IPS-18c (cell line): ENCODE results near the gene ARL15.
A peak's percentile ranks its signal among the peaks of the same experiment; 100 is the strongest.

Source experiments
- H3K4me3 ChIP-seq: 2 replicates; pipeline ENCODE4 v1.7.0; 2013; ENCODE audit warnings: low read depth, mild to moderate bottlenecking, low read length, moderate library complexity; ENCODE audit not compliant: insufficient read depth
- H3K9me3 ChIP-seq: one replicate; pipeline ENCODE4 v1.6.1; 2013; ENCODE audit warnings: mild to moderate bottlenecking, low read length, moderate library complexity; ENCODE audit not compliant: control insufficient read depth, insufficient read depth

ARL15 gene

DNA sequence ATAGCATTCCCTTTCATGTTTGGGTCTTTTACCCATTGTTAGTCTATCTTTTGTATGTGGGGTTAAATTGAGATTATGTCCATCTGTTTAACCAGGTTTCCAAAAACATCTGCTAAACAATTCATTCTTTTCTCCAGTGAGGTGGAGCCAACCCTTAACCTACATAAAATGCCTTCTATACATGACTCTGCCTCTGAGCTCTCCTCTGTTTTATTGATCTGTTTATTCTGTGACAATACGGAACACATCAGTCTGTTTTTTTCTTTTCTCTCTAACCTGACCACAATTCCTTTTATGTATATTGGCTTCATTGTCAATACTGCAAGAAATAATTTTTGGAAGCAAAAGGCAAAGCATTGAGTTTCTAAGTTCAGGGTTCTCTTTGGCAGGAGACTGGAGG lies 9.9 kb upstream of the ARL15 start:
- H3K9me3 ChIP-seq: no peaks in the 10 kb centered on the region
- H3K4me3 ChIP-seq: no peak overlapping the region

DNA sequence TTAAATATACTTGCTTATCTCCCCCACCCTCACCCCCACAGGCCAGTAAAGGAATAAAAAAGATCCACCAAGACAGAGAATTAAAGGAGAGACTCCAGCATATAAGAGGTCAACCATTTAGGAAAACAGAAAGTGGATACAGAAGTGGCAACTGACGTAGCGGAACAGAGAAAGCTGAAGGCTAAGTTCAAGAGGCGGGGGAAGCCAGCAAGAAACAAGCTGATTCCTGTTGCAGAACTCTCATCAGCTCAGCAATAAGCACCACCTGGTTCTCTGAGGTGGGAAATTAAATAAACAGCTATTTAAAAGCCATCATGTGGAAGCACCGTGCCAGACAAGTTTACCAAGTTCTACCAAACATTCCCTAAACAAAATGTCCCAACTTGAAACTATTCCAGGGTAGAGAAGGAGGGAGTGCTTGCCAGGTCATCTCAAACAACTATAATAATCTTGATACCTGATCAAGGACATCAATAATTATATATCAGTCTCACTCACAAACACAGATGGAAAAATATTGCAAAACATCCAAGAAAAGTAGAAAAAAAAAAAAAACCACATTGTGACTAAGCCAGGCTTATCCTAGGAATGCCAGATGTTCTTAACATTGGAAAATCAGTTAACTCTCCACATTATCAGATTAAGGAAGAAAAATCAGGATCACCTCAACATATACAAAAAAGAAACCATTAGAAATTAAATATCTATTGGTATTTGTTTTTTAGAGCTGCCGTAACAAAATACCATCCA lies 7.3 kb upstream of the ARL15 start:
- Histone ChIP-seq H3K9me3 (no peaks in the 10 kb centered on the region), H3K4me3 (no peak overlapping the region)

DNA sequence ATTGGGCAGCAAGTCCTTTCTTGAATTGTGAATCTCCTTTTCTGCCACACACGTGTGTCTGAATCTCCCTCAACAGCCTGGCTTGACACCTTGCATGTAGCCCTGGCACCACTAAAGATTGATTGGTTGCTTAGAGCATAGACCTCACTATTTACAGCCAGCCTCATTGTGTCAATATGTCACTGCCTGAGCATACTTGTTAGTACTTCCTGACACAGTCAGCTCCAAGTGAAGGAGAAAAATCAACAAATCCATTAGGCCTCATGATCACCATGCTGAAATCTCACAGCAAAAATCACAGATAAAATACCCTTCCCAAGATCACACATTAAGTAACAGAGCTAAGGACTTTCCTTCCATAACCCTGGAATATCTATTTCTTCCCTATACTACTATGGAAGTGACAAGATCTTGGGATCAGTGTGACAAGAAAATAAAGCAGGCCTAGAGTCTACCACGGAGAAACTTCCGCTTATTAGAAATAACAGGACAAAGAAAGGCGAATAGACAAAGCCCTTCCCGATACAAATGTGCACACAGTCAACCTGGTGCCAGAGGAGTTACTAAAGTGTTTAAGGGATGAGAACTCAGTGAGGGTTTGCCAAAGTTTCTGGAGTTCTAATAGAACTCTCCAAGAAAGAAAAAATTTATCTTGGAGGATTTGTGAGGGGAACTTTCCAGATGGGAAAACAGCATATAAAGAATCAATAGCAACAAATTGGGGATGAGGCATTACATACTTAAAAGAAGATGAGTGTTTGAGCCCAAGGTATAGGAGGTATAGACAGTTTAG lies 5.6 kb upstream of the ARL15 start:
- Histone ChIP-seq H3K9me3 (no peaks in the 10 kb centered on the region), H3K4me3 (no peak overlapping the region)

DNA sequence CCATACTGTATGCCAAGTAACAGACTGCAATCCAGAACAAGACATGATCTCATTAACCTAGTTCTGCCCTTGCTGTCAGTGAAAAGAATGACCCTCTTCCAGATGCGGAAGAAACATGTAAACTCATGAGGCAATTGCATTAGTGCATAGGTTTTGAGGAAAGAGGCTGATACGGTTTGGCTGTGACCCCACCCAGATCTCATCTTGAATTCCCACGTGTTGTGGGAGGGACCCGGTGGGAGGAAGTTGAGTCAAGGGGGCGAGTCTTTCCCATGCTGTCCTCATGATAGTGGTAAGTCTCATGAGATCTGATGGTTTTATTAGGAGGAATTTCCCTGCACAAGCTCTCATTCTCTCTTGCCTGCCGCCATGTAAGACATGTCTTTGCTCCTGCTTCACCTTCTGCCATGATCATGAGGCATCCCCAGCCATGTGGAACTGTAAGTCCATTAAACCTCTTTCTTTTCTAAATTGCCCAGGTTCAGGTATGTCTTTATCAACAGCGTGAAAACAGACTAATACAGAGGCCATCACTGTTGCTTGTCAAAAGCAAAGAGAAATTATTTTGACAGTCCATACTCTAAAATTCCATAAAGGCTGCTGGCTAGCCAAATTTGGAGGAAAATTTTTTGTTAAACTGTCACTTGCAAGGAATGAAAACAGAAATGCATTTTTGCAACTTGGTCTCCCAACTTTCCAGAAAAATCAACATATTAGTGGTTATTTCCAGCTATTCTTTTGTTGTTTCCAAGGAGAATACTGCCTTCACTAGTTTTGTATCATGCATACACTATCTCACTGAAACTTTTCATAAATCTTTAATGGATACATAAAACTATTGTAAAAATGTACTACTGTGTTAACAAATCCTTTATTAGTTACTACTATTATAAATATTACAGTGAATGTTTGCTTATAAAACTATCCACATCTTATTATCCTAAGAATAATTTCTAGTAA lies 3.2 kb upstream of the ARL15 start:
- no peaks in the 10 kb centered on the region for H3K9me3 ChIP-seq
- no peak overlapping the region for H3K4me3 ChIP-seq

DNA sequence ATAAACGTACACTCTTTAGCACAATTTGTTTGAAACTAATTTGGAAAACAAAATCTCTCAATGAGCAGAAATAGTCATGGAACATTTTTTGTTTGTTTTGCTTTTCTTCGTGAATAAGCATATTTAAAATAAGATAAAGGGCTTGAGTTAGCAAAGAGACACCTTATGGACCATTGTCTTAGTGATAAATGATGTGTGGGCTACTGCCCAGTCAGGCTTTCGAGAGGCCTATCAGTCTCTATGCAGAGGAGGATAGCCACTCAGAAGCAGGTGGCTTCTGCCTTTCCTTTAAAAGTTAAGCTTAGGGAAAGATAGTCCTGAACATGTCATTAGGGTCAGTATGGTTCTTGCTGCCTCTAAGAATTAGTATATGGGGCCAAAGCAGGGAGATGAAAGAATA lies 2.1 kb upstream of the ARL15 start:
- no peaks in the 10 kb centered on the region for H3K9me3 ChIP-seq
- peak overlapping the region; percentile 92; the same call in 1 of the 2 replicates for H3K4me3 ChIP-seq

DNA sequence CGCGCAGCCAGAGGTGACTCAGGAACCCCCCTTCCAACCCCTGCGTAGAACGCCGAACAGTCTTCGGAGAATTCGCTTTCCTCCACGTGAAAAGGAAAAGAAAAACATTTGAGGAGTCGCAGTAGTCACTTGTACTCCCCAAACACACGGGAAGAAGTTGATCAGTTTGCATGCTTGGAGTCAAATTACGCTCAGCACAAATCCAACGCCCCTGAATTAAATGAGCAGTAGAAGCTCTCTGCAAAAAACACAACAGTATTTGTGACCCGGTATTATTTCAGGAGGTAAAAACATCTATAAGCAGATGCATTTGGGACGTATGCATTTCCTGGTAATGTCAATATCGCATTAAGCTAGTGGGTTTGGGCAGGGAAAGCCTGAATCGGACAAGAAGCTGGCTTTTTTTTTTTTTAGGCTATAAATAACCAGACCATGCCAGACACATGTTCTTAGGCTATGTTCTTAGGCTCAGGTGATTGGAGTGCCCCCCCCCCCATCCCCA lies 854 bp upstream of the ARL15 start:
- H3K4me3 ChIP-seq: peak overlapping the region; percentile 92
- no peaks in the 10 kb centered on the region for H3K9me3 ChIP-seq

DNA sequence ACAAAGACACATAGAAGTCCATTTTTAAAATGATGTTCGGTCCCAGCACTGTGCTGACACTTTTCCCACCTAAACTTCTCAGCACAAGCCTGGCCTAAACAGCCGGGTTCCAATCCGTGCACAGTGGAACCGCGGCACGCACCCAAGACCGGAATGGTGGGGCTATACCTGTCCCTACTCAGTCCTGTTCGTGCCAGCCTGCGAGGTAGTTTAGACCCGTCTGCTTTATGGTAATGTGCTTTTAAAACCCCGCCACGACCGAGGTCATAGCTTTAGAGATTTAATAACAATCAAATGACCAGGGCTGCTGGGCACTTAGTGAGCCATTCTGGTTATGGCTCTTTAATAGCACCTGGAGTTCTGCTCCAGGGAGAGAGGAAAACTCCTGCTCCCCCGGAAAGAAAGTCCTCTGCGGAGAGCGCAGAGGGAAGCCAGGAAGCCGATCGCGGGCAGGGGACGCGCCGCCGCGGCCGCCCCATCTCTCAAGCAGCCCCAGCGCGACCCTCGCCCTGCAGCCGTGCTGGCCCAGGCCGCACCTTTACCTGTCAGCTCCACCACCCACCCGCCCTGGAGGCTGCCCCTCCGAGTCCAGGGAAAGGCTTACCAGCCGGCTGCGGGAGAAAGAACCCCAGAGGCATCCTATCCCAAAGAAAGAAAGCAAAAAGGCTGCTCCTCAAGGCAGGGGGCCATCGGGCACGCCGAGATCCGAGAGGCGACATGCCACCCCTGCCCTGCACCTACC lies 511 bp downstream of the ARL15 start:
- peak overlapping the region; percentile 92 for H3K4me3 ChIP-seq
- H3K9me3 ChIP-seq: no peaks in the 10 kb centered on the region

DNA sequence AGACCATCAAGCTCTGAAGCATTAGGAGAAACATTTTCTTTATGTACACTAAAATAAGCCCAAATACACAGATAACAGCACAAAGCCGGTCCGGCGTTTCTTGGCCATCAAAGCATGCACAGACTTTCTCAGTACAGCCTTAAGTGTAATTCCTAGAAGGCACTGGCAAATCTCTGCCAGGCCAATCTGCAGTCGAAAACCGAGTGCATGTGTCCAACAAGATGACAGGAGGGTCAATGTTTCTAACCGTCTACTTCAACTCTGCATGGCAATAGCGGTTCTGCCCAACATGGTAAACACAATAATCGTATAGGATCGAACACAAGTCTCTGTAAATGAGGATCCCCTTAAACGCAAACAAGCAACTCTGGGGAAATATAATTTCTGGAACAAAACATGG lies 1.1 kb downstream of the ARL15 start:
- H3K4me3 ChIP-seq: peak overlapping the region; percentile 92
- H3K9me3 ChIP-seq: no peaks in the 10 kb centered on the region

DNA sequence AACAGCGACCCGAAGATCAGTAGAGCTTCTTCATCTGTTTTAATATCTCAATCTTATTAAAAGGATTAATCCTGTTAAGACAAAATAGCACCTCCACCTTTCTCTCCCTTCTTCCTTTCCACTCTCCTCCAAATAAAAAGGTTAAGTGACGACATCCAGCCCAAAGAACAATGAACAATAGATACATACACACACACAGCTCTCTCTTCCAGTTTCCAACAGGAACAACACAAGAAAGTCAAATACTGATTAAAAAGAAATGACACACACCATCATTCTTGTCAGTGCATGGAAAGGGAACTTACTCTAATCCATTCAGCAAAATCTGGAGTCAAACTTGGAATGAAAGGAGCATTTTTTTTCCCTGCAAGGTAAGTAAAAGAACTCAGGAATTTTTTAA lies 2.8 kb downstream of the ARL15 start:
- no peak overlapping the region for H3K4me3 ChIP-seq
- H3K9me3 ChIP-seq: no peaks in the 10 kb centered on the region

DNA sequence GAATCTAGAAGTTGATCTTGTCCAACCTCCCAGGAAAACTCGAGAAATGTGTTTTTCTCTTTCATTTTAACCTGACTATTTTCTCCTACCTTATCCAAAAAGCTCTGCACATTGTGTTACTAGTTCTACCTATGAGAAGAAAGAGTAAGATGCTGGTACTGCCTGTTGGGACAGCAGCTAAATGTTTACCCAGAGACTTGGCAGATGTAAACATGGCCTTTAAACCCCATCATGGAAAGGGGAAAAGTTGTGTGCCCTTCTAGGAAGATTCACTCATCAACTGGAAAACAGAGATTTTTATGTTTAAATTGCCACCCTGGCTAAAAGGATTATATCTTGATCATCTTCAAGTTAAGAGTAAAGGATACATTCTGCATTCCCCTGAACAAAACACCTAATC lies 3.5 kb downstream of the ARL15 start:
- no peaks in the 10 kb centered on the region for H3K9me3 ChIP-seq
- no peak overlapping the region for H3K4me3 ChIP-seq

DNA sequence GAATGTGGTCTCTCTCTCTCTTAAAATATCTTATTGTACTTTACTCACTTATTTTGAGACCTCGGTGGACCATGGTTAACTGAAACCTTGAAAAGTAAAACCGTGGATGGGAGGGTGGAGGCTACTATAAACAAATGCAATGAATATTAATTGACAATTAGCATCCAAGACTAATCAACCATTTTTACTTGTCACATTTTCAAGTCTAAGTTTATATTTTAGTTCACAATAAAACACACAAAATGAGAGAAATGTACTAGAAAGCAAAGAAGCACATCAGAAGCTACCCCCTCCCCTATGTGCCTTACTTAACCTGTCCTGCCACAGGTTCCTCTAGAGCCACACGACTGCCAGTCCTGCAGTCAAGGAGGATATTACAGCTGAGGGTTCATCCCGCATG lies 4.6 kb downstream of the ARL15 start:
- no peaks in the 10 kb centered on the region for H3K9me3 ChIP-seq

DNA sequence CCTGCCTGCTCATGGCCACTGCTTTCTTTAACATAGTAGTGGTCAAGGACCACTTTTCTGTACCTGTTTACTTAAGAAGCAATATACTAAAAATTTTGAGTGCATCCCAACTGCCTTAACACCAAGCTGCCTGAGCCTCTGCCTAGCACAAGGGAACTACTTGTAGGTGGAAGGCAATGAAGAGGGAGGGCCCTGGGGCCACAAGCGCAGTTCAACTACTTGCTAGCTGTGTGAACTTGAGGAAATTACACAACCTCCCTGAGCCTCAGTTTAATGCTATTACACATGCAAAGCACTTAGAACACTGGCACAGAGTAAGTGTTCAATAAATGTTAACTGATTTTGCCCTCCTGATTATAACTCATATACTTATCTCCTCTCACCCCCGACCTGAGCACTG lies 6.3 kb downstream of the ARL15 start:
- Histone ChIP-seq H3K4me3 (no peak overlapping the region), H3K9me3 (no peaks in the 10 kb centered on the region)

More for the DNA sequence above, 4.6 kb downstream of the ARL15 start:
- no peak overlapping the region for H3K4me3 ChIP-seq

DNA sequence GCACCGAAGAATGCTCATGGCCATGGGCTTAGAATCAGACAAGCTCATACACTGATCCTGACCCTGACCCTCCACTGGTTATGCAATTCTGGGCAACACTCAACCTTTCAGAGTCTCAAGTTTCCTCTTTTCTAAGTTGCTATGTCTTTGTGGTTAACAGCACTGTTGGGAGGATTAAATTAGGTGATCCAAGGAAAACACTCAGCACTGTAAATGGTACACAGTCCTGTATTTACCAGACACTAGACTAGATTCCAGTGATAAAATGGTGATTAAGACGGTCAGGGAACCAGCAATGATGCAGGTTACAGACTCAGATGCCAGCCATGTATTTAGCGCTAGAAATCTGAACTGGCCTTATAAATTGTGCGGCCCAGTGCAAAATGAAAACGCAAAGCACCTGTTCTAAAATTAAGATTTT lies 8.1 kb downstream of the ARL15 start:
- H3K4me3 ChIP-seq: no peak overlapping the region
- H3K9me3 ChIP-seq: no peaks in the 10 kb centered on the region

DNA sequence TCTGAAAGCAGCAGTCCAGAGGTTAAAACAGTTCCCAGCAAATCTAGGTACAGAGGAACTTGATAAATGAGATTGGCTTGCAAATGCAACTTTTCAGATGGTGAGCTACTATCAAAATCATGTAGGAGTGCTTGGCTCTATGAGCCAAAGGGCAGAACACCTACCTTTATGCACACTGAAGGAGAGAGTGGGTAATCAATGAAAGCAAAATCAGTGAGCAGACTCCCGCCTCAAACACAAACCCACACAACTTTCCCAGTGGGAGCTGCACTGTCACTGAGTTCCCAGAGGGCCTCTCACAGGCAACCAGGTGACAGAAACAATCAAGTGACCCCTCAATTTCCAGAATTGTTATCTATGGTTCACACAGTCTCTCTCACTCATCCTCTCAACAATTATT lies 8.5 kb downstream of the ARL15 start:
- H3K4me3 ChIP-seq: no peak overlapping the region
- no peaks in the 10 kb centered on the region for H3K9me3 ChIP-seq

DNA sequence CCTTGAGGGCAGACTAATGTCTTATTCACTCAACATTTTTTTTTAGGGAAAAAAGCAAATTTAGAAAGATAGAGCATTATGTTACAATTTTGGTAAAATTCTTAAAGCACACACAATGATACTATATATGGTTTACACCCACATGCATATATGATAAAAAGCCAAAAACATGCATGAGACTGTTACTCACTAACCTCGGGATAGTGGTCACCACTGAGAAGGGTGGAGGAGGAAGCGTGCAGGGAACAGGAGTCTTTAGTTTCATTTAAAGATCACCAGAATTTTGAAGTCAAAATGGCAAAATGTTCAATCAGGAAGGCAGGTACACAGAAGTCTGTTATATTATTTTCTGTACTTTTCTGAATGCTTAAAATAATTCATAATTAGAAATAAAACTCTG lies 9.2 kb downstream of the ARL15 start:
- no peak overlapping the region for H3K4me3 ChIP-seq
- H3K9me3 ChIP-seq: no peaks in the 10 kb centered on the region

DNA sequence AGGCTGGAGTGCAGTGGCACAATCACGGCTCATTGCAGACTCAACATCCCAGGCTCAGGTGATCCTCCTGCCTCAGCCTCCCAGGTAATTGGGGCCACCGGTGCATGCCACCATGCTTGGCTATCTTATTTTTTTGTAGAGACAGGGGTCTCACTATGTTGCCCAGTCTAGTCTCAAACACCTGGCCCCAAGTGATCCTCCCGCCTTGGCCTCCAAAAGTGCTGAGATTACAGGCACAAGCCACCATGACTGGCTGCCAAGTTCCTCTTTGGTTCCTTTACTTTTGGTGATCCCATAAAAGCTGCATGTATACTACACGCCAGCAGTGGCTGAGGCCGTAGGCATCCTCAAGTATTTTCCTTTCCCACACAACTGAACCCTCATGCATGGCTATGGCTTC lies 11.4 kb downstream of the ARL15 start:
- H3K9me3 ChIP-seq: no peaks in the 10 kb centered on the region
- no peak overlapping the region for H3K4me3 ChIP-seq

DNA sequence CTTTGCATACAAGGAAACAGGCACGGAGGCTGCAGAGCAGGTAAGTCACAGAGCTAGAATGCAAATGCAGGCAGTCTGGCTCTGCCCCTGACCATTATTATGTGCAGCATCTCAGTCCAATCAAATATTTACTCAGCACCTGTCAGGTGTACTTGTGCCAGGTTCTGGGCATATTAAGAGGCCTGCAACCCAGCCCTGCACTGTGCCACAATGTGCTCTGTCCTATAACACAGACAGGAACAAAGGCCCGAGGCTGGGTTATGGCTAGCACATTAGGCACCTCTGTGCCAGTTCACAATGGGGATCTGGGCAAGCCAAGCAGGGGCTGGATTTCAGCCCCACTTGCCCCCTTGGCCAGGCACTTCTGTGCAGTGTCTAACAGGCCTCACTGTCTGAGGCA lies 14.0 kb downstream of the ARL15 start:
- Histone ChIP-seq H3K4me3 (no peak overlapping the region), H3K9me3 (no peaks in the 10 kb centered on the region)
